ENCODE results near the gene VEGFC.

The VEGFC gene

DNA sequence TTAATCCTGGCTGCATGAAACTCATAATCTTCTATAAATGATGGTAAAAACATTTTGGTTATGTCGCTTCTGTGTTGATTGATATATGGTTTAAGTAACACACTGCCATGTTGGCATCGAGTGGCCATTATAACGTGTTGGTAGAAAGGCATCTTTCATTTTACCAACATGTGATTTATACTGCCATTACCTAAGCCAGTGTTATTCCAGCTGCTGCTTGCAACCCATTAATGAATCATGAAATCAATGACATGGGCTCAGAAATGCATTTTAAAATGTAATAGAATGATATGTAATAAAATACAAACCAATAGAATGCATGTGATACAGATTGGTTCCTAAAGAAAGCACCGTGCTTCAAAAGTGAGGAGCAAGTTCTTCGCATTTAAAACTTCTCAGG, 102.0 kb downstream of the VEGFC start:
- no peak for DNase-seq (ENCODE audit: low read depth in 2 of 2)

DNA sequence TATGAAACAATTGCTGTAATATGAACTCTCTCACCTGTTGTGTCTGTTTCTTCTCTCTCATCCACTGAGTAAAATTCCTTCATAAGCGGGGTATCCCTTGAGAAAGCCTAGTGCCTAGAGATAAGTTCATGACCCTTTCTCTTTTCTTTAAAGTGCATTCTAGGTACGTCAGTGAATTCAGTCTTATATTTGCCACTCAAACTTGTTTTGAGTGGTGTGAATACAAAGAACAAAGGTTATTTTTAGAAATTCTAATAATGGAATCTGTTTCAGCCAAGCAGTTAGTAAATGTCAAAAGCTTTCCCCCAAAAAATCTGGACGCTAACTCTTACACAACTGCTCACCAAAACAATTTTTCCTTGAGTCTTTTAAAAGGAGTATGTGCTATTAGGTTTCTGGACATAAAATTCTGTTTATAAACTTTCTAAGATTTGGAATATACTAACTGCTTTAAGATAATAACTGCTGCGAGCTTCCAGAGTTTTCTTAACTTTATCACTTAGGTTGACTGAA, 112.0 kb downstream of the VEGFC start:
- DNase-seq (ENCODE audit: low read depth in 2 of 2), result no peak

DNA sequence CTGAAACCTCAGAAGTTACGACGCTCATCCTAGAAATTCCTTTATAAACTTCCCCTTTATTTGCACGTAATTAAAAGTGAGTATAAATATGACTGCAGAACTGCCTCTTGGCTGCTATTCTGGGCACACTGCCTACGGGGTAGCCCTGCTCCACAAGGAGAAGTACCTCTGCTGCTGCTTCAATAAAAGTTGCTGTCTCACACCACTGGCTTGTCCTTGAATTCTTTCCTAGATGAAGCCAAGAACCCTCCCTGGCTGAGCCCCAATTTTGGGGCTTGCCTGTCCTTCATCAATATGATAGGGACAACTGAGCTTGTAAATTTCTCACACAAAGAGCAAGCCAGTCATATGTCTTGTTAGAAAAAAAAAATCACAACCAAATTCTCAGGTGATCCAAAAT, 115.8 kb downstream of the VEGFC start:
- no peak for DNase-seq (ENCODE audit: low read depth in 2 of 2)

DNA sequence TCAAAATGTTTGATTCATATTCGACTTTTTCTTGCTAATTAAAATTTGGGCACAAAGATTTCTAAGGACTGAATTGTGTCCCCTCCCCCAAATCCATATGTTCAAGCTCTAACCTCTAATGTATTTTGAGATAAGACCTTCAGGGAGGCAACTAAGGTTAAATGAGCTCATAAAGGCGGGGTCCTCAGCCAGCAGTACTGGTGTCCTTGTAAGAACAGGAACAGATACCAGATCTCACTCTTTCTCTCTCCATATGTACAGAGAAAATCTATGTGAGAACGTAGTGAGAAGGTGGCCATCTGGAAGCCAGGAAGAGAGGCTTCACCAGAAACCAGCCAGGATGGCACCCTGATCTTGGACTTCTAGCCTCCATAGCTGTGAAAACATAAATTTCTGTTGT, 116.9 kb downstream of the VEGFC start:
- DNase-seq (ENCODE audit: low read depth in 2 of 2), result no peak

DNA sequence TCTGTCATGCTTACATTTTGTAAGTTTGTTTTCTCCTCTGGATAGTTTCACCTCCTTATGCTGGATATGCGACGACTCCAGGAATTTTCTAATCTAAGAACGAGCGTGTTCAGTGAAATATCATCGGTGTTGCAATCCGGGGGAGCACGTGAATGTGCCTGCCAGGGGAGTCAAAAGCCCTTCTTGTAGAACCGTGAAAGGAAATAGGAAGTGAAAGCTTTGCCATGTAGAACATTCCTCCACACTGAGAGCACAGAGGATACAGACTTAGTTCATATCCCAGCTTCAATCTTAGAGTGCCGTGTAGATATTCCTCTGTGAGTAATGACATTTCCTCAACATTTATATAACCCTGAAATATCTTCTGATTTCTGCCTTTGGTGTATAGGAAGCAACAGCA, 121.2 kb downstream of the VEGFC start:
- DNase-seq (ENCODE audit: low read depth in 2 of 2), result no peak

DNA sequence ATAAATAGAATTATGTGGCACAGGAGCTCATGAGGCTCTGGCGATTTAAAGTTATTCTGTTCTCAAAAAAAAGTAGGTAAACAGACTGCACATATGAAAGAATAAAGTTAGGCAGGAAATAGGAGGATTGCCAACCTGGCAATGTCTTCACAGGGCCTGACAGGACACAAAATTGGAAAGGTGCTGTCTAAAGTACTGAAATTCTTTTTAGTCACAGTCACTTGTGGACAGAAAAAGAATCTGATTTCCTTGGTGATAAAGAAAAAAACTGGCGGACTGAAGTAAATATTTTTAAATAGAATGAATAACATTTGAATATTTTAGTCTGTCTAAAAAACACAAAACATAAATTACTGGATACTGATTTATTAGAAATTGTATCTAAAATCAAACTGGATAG, 124.4 kb downstream of the VEGFC start:
- DNase-seq (ENCODE audit: low read depth in 2 of 2), result no peak

DNA sequence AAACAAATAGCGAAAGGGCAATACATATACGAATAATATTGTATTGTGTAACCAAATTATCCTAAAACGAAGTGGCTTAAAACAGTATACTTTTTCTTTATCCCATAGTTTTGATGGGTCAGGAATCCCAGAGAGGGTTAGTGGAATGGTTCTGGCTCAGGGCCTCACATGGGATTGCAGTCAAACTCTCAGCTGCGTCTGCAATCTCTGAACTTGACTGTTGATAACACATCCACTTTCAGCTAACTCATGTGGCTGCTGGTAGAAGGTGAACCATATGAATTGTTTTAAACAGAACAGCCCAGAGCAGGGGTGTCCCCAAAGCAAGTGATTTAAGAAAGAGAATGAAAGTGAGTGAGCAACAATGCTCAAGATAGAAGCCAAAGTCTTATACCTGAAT, 127.8 kb downstream of the VEGFC start:
- no peak for DNase-seq (ENCODE audit: low read depth in 2 of 2)

DNA sequence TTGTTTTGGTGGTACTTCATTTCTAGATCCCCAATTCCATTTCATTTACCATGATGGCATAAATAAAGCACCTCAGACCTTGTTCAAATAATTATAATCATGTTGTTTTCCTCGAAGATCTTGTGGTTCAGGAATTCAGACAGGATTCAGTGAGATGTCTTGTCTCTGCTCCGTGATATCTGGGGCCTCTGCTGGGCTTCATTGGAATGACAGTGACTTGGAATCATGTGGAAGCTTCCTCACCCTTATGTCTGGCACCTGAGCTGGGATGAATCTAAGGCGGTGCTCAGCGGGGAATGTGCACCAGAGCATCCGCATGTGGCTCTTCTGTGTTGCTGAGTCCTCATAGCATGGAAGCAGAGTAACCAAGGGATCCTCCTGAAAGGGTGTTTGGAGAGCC, 132.2 kb downstream of the VEGFC start:
- no peak for DNase-seq (ENCODE audit: low read depth in 2 of 2)

DNA sequence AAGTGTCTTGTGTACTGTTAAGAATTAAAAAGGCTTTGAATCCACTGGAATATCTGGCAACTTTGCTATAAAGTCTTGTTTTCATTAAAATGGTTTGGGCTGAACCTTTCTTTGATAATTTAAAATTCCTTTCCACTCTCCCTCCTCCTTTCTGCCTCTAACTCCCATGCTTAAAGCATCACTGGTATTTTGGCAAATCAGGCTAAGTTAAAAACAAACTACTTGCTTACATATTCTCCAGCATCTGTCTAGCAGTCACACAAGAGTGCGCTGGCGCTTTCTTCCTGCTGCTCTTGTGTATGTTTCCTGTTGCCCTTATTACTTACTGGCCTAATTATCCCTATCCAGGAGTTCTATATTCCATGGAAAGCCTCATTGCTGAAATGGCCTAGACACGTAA, 136.6 kb downstream of the VEGFC start:
- DNase-seq (ENCODE audit: low read depth in 2 of 2), result no peak

DNA sequence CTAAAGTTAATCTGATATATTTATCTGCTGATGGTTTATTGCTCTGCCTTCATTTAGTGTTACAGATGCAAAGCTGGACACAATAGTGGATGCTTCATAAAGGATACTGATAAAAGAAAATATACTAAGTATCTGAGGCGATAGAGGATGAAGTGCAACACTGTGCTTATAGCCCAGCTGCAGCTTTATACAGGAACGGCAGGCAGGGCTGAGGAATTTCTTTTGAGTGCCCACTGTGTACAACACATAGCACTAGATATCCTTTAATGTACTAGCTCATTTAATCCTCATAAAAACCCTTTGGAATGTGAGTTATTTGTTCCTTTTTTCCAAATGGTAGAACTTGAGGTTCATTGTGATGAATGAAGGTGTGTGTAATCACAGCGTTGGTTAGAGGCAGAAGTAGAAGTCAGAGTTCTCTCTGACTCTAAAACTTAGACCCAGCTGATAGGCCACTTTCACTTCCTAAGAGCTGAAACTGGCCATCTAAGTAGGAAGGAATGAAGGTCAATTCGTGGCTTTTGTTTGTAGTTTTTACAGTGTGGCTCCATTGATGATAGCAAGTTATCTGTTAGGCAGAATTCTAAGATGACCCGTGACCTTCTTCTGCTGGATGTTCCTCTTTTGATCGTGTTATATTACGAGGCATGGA, 138.0 kb downstream of the VEGFC start:
- DNase-seq (ENCODE audit: low read depth in 2 of 2), result no peak

DNA sequence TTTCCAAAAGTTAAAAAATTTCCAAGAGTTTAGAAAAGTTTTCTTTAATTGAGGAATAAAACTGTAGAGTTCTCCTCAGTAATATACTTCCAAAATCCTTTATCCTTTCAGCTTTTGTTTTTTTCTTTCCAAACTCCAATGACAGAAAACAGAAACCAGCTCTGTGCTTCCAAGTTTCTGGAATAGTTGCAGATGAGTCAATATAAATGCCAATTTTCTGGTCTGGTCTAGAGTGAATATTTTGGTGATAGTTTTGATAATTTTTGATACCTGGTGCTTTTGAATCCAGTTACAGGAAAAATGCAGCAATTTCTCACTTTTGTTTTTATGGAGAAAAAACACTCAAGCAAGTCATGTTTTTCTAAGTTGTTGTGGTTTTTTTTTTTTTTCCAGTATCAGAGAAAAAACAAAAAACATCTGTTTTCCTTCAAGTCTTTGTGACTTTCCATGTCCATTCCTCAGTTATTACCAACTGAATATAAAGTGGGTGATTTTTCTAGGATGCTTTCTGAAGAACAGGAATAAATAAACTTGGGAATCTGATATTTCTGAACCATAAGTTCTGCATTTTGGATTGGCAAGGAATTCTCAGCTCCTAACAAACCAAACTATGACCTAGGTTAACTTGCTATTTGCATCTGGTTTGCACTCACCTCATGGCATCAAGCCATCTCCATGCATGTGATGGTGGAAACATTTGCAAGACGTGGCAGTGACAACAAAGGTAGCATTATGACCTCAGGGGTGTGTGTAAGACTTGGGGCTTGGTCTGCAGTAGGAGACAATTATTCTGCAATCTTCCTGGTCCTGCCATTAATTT, 139.1 kb downstream of the VEGFC start:
- DNase-seq (ENCODE audit: low read depth in 2 of 2), result no peak

DNA sequence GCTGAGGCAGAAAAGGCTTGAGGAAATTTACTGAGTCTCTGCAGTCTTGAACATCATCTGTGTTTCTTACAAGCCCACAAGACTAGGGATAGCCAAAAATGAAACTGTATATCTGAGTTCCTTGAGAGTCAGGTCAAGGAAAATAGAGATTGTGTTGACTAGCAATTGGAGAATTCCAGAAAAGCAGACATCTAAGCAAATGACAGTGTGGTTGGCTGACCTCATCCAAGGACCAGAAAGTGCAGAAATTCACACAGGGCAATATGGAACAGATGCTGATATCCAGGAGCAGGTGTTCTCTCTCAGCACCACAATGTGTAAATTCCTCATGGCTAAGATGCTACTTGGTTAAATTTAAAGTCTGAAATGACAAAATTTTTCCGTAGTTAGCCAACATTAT, 146.4 kb downstream of the VEGFC start:
- DNase-seq (ENCODE audit: low read depth in 2 of 2), result no peak

DNA sequence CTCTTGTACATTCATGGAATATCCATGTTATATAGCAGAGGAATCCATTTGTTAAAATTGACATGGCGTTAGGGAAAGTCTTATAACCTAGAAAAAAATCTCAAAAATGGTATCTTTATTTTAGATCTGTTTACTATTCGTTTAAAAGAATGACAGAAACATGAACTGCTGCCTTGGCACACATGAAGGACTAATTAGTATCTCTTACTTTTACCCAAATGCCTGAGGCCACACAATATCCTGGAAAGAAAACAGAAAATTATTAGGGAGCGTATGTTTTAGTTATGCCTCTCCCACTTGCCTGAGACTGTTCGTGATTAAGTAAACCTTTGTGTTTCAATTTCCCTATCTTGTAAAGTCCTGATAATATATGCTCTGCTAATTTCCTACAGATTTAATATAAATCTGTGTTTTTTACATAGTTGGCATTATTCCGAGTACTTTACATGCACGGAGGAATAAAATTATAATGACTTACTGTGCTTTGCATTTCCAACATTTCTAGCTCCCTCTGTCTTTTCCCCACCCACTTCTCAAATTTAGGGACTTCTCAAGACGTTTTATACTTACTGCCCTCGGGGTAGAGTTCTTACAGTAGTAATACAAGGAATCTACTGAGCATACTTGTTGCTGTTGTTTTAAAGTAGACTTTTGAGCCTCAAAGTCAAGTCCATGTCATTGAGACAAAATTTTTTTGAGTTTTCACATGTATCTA, 147.3 kb downstream of the VEGFC start:
- no peak for DNase-seq (ENCODE audit: low read depth in 2 of 2)

DNA sequence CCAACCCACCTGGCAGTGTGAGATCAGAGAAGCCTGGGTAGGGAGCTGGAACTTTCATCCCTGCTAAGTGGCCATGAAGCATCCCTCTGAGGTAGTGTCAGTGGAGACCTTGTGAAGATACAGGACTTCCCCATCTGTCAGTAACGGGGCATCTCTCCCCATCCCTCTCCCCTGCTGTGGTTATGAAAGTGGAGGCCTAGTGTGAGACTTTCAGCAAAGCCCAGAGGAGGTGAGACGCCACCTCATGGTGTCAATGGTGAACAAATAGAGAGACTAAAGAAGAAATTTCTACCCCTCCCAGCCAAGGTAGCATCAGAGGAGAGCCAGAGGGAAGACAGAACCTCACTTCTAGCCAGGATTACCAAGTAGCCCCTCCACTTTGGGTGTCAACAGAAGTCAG, 150.2 kb downstream of the VEGFC start:
- DNase-seq (ENCODE audit: low read depth in 2 of 2), result no peak

DNA sequence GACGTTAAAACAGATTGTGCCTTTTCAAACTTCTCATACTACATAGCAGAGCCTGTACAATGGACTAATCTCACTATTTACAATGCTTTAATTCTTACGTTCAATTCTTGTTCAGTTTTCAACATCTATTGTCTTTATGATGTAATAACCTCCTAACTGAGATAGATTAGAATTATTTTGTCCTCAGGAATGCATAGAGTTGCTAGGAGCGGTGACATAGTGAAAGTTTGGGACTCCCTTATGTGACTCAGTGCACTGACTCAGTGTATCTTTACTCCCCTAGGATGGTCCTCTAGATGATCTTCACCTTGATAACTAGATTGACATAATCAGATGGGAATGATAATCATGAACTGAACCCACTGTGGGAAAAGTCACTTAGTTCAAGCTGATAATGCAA, 151.5 kb downstream of the VEGFC start:
- no peak for DNase-seq (ENCODE audit: low read depth in 2 of 2)

DNA sequence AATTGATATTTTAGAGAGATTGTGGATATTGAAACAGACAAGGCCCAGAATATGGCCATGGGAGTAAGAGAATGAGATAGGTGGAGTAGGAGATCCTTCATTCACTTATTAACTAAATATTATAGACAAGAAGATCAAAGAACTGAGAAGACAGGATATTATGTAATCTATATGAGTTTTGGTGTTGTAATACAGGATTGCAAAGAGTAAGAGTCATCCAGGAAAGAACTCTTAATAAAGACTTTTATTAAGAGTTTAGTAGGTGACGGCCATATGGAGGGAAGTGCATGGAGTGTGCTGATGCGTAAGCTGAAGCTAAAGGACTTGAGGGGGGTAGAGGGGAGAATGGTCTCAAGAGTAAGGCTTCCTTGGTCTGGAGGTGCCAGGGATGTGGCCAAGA, 153.7 kb downstream of the VEGFC start:
- no peak for DNase-seq (ENCODE audit: low read depth in 2 of 2)

DNA sequence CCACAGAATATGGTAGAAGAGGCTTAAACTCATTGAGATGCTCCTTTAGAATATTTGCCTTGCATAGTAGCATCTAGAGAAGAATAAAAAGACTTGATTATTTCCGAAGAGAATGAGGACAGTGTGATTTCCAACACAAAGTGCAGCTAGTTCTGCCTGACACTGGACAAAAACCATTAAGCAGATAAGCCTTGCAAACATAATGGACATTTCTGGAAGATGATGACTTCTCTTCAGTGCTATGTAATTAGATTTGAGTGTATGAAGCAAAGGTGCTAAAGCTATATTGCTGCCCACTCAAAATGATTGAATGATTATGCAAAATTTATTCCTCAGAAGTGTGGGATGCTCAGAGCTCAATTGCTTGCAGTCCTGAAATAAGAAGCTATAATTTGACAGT, 156.4 kb downstream of the VEGFC start:
- no peak for DNase-seq (ENCODE audit: low read depth in 2 of 2)

DNA sequence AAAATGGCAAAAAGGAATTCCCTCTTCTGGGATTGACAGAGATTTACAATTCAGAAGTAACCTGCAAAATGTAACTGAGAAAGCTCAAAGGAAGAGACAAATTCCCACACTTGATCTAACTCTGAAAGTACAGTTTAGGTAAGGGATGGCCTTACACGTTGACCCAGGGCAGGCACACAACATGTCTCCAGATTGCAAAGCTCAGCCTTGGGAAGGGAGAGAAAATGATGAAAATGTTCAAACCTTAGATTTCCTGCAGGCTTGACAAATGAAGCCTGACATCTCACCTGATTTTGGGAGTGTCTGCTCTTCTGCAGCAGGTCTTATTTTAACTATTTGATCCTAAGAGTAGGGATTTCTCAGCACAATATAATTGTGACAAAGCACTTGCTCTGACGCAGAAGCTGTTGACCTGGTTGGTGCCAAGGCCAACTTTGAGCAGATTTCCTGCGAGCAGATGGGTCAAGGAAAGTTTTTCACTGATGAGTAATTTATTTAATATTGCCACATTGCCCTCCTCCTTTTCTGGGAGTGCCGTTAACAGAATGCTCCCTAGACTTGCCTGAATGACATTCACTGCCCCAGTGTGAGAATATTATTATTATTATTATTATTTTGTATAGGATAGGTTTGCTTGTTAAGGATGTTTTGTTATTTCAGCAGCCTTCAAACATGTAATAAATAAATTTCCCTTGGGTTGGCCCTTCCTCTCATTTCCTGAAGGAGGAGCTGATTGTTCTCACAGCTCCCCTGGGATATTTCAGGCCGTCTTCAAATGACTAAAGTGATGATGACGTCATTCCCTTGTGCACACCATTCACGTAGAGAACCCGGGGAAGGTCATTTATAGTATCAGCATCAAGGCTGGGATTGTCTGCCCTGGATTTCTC, 157.1 kb downstream of the VEGFC start:
- no peak for DNase-seq (ENCODE audit: low read depth in 2 of 2)

Measured in stimulated activated CD8-positive, alpha-beta memory T cell treated with anti-CD3 and anti-CD28 coated beads, Interleukin-15, amount 100 ng/mL, for 48 hours (primary cell).